SKM-1 treated with dmso at 0.1 percent for 144 hours (cell line): ENCODE results near the gene MYL10.

Source experiments
- DNase-seq: peaks from one replicate; lab custom pipeline; 2025; ENCODE audit not compliant: unreplicated experiment; lab: John Stamatoyannopoulos, UW

Gene MYL10

DNA sequence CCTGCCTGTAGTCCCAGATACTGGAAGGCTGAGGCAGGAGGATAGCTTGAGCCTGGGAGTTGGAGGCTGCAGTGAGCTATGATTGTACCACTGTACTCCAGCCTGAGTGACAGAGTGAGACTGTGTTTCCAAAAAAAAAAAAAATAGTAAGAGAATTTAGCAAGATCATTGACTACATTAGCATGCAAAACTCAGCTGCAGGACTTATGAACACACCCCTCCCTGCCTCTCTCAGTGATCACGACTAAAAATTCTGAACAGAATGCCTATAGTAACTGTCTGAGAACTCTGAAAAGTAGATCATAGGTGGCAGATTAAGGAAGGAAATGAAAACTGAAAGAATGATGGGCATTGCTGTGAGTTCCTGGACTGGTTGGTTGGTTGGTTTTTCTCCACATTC lies 50.5 kb downstream of the MYL10 start:
- DNase-seq = no peak

DNA sequence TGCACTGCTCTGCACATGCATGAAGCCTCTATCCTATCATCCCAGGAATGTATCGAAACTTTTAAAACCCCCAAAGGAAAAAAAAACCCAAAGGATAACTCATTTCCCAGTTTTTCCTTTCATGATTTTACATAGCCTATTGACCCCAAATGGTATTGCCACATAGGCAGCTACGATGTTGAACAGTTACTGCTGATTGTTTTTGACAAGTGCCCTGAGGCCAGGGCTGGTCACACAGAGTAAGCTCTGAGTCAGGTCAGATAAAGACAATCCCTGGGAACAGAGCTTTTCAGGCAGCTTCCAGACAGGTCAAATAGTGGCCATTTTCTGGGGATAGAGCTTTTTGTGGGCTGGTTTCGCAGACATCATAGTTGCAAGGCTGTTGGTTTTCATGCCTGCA lies 52.1 kb downstream of the MYL10 start:
- DNase-seq = no peak

DNA sequence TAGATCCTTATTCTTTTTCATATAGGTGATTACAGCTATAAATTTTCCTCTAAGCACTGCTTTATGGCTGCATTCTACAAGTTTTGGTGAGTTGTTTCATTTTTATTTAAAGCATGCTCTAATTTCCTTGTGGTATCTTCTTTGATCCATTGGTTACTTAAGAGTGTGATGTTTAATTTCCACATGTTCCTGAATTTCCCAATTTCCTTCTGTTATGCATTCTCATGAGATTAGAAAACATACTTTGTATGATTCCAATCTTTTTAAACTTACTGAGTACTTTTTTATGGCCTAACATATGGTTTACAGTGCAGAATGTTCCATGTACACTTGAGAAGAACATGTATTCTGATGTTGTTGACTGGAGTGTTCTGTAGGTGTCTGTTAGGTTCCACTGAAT lies 53.4 kb downstream of the MYL10 start:
- DNase-seq = no peak

DNA sequence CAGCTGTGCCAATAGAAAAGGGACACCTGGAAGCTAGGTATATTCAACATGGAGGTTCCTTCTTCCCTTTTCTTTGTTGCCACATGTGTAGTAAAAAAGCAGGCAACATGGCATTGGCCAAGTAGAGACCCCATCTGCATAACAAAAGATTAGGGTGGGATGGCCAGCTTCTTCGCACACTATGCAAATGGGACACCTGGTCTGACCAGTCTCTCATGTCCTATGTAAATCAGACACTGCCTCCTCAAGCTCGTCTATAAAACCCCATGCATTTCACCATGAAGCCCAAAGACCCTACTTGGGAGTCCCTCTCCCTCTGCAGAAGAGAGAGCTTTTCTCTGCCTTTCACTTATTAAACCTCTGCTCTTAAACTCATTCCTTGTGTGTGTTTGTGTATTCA lies 53.9 kb downstream of the MYL10 start:
- no peak for DNase-seq

GRCh38 chr7:101572156-101572555 lies 56.9 kb downstream of the MYL10 start:
- no peak for DNase-seq

DNA sequence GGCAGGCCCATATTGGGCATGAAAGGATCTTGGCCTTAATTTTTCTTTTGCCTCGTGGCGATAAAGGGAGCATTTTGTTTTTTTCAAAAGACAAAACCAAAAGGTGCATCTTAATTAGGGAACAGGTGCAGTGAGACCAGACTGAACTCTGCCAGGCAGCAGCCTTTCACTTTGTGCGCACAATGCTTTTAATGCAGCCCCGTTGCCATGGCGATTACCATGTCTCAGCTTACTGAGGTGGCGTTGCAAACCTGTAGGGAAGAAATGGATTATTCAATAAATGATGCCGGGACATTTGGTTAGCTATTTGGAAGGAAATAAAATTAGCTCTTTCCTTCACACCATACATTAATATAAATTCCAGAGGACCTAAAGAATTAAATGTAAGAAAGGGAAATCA lies 61.9 kb downstream of the MYL10 start:
- no peak for DNase-seq

GRCh38 chr7:101565601-101566209 lies 63.4 kb downstream of the MYL10 start:
- no peak for DNase-seq

DNA sequence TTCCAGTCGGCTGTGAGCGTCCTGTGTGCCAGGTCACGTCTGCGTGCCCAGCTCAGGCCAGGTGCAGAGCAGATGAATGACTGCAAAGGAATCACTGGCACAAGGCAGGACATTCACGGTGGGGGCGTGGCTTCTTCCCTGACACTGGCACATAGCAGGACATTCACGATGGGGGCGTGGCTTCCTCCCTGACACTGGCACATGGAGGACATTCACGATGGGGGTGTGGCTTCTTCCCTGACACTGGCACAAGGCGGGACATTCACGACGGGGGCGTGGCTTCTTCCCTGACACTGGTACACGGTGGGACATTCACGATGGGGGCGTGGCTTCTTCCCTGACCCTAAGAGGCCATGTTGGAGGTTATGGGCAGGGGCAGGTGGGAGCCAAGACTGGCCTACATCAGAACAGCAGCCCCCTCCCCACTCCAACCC lies 64.3 kb downstream of the MYL10 start:
- DNase-seq = no peak

GRCh38 chr7:101563943-101564777 lies 64.9 kb downstream of the MYL10 start:
- no peak for DNase-seq
